ENCODE results near the gene NID1. TPM values are rescaled to one million over a fixed set of nuclear protein-coding genes. Genes with fewer than 3 reads are reported as not detected.

The NID1 gene
- polyA plus RNA-seq, 1 donor from 2014 or later = 0.04 TPM

DNA sequence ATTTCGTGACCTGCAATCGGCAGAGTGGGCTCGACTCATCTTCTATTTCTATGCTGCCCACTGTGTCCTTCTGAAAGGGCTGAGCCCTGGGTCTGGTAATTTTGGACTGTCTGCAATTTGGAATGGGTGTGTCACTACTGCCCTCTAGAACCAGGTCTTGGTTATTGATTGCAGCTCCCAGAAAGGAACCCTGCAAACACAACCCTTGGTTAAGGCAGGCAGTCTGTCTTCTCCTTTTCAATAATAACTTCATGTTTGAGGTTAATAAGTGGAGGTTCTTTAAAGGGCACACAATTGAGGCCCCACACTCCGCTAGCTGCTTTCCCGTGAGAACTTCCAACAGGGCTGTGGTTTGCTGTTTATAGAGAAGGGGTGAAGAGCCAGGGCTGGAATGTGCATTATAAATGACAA, 118.3 kb downstream of the NID1 start:
- Histone ChIP-seq H2AFZ (ENCODE audit: low read depth, low read length) (no peak overlapping the region), H3K9me2 (ENCODE audit: insufficient read depth, low read length) (no peaks in the 10 kb centered on the region), H4K20me1 (ENCODE audit: insufficient read depth) (no peaks in the 10 kb centered on the region), H3K9me3 (ENCODE audit: low read length) (no peaks in the 10 kb centered on the region), H3K79me2 (replicated peaks; ENCODE audit: insufficient read depth, low read length) (no peaks in the 10 kb centered on the region), H3K36me3 (ENCODE audit: insufficient read depth, low read length) (no peaks in the 10 kb centered on the region), H3K9ac (ENCODE audit: low read length) (no peak overlapping the region), H3K4me3 (ENCODE audit: low read length) (no peak overlapping the region), H3K27ac (ENCODE audit: low read length) (no peak overlapping the region), H3F3A (ENCODE audit: insufficient read depth, low read length, poor library complexity, severe bottlenecking) (no peaks in the 10 kb centered on the region), H3K27me3 (ENCODE audit: insufficient read depth, low read depth, low read length) (no peaks in the 10 kb centered on the region), H3K4me2 (ENCODE audit: low read length) (no peak overlapping the region)
- no peak for TF ChIP-seq TAF1 (IDR thresholded peaks at IDR 0.05; ENCODE audit: low read depth)
- TF ChIP-seq, protein P1, sequence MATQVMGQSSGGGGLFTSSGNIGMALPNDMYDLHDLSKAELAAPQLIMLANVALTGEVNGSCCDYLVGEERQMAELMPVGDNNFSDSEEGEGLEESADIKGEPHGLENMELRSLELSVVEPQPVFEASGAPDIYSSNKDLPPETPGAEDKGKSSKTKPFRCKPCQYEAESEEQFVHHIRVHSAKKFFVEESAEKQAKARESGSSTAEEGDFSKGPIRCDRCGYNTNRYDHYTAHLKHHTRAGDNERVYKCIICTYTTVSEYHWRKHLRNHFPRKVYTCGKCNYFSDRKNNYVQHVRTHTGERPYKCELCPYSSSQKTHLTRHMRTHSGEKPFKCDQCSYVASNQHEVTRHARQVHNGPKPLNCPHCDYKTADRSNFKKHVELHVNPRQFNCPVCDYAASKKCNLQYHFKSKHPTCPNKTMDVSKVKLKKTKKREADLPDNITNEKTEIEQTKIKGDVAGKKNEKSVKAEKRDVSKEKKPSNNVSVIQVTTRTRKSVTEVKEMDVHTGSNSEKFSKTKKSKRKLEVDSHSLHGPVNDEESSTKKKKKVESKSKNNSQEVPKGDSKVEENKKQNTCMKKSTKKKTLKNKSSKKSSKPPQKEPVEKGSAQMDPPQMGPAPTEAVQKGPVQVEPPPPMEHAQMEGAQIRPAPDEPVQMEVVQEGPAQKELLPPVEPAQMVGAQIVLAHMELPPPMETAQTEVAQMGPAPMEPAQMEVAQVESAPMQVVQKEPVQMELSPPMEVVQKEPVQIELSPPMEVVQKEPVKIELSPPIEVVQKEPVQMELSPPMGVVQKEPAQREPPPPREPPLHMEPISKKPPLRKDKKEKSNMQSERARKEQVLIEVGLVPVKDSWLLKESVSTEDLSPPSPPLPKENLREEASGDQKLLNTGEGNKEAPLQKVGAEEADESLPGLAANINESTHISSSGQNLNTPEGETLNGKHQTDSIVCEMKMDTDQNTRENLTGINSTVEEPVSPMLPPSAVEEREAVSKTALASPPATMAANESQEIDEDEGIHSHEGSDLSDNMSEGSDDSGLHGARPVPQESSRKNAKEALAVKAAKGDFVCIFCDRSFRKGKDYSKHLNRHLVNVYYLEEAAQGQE (IDR thresholded peaks at IDR 0.05; ENCODE audit: borderline replicate concordance) = no peak
- TF ChIP-seq EP300 (conservative IDR thresholded peaks at IDR 0.05; ENCODE audit: poor library complexity, severe bottlenecking) = no peak
- TF ChIP-seq, protein P2, sequence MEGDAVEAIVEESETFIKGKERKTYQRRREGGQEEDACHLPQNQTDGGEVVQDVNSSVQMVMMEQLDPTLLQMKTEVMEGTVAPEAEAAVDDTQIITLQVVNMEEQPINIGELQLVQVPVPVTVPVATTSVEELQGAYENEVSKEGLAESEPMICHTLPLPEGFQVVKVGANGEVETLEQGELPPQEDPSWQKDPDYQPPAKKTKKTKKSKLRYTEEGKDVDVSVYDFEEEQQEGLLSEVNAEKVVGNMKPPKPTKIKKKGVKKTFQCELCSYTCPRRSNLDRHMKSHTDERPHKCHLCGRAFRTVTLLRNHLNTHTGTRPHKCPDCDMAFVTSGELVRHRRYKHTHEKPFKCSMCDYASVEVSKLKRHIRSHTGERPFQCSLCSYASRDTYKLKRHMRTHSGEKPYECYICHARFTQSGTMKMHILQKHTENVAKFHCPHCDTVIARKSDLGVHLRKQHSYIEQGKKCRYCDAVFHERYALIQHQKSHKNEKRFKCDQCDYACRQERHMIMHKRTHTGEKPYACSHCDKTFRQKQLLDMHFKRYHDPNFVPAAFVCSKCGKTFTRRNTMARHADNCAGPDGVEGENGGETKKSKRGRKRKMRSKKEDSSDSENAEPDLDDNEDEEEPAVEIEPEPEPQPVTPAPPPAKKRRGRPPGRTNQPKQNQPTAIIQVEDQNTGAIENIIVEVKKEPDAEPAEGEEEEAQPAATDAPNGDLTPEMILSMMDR (IDR thresholded peaks at IDR 0.05; ENCODE audit: poor library complexity, severe bottlenecking) = no peak
- TF ChIP-seq MXI1 (conservative IDR thresholded peaks at IDR 0.05; ENCODE audit: poor library complexity, severe bottlenecking) = no peak
- TF ChIP-seq SMC3 (conservative IDR thresholded peaks at IDR 0.05; ENCODE audit: poor library complexity) = no peak
- TF ChIP-seq EZH2 (IDR thresholded peaks at IDR 0.05; ENCODE audit: borderline replicate concordance, insufficient read depth, low read length, poor library complexity, severe bottlenecking) = no peak
- no peak for TF ChIP-seq RAD21 (conservative IDR thresholded peaks at IDR 0.05)
- no peak for TF ChIP-seq POLR2AphosphoS5 (IDR thresholded peaks at IDR 0.05)

- H3K4me2 ChIP-seq (ENCODE audit: low read length) = no peak overlapping the region
- no peaks in the 10 kb centered on the region for H3K9me2 ChIP-seq (ENCODE audit: insufficient read depth, low read length)
- no peaks in the 10 kb centered on the region for H3K27me3 ChIP-seq (ENCODE audit: insufficient read depth, low read depth, low read length)
- H3K36me3 ChIP-seq (ENCODE audit: insufficient read depth, low read length) = no peaks in the 10 kb centered on the region
- H2AFZ ChIP-seq (ENCODE audit: low read depth, low read length) = no peak overlapping the region
- H3F3A ChIP-seq (ENCODE audit: insufficient read depth, low read length, poor library complexity, severe bottlenecking) = no peaks in the 10 kb centered on the region
- H3K79me2 ChIP-seq (replicated peaks; ENCODE audit: insufficient read depth, low read length) = no peaks in the 10 kb centered on the region
- no peaks in the 10 kb centered on the region for H3K9me3 ChIP-seq (ENCODE audit: low read length)
- H3K4me3 ChIP-seq (ENCODE audit: low read length) = no peak overlapping the region
- H4K20me1 ChIP-seq (ENCODE audit: insufficient read depth) = no peaks in the 10 kb centered on the region
- no peak overlapping the region for H3K27ac ChIP-seq (ENCODE audit: low read length)
- no peak overlapping the region for H3K9ac ChIP-seq (ENCODE audit: low read length)
- TF ChIP-seq SMC3 (conservative IDR thresholded peaks at IDR 0.05; ENCODE audit: poor library complexity) = no peak
Observed at GRCh38 chr1:235945775-235946570, 118.9 kb downstream of the NID1 start.
